A172 (cell line): ENCODE measurements around the gene B3GNT7. TPM values are rescaled to one million over a fixed set of nuclear protein-coding genes. Genes with fewer than 3 reads are reported as not detected.
"Not testable (repeated sequence)": the region's sequence is repeated elsewhere in the genome, so short reads cannot be mapped to it uniquely, and the experiment has no call there.

Experiments used
- DNase-seq: peaks from one replicate; pipeline ENCODE4 v3.0.0-alpha.2; 2015; ENCODE audit warnings: low spot score
- total RNA-seq: library from RNA; depleted of rRNA; stranded (reverse); fragments of >200 nt; shearing (Covaris generic); gene quantifications from 2 replicates; pipeline ENCODE4 v1.2.3, GENCODE V29; 2014; rRNA removed

The B3GNT7 gene
- total RNA-seq, 1 experiment from 2014 or later = not detected

DNA sequence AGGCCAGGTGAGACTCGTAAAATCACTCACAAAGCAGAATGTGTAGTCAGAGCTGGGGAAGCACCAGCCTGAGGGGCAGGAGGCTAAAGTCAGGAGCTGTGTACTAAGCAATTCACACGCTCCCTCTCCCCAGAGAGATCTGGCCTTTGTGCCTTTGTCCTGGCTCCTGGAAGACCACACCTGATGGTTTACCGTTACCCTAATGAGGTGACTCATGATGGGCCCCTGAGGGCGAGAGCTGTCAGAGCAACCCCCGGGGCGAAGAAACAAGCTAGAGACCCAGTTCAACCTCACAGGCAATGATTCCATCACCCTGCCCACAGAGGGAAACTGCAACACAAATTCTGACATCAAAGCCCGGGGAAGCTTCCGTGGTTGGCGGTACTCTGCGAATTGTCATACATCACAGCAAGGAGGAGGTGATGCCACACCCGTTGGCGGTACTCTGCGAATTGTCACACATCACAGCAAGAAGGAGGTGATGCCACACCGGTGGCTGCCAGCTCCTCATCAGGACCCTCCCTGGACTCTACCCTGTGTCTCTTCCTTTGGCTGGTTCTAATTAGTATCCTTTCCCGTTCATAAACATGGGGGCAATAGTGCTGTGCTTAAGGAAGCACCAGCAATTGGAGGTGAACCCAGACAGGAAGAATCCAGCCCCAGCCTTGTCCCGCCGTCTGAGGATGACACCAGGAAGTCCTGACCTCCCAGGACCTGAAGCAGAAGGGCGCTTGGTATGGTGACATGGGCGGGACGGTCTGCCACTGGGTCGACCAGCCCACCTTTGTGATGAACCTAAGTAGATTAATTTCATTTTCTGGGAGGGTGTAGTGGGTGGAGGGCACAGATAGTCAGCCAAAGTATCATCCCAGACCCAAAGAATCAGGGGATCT is 30.5 kb downstream of the B3GNT7 start:
- peak; percentile 47 for DNase-seq

DNA sequence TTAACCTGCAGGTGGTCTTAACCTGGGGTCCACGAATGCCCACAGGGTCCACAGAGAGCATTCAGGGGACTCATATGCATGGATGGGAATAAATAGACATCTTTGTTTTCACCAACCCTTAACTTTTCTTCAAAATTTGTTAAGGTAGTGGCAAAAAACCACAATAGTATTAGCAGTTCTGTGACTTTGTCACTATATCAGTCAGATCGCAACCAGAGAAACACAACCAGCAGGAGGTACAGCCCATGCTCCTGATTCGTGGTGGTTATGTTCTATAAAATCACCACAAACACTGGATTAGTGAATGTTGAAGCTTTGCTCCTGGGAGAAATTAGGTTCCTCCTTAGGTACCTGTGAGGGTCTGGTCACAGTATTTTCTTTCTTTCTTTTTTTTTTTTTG is 31.6 kb downstream of the B3GNT7 start:
- no peak for DNase-seq

DNA sequence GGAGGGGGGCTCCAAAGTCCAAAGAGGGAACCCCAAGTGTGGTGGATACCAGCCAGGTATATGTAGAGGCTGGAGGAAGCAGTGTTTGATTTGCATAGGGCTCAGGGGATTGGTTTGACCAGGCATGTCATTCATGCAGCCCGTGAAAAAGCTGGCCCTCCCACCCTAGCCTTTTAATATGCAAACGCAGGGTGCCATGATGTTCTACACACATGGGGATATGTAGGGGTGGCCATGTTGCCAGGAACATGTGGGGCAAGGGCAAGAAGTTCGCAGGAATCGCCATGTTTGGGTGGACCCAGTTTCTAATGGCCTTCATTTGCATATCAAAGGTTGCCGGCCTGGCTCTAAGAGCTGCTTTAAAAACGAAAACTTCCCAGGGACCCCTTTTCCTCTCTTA is 33.6 kb downstream of the B3GNT7 start:
- DNase-seq = no peak

DNA sequence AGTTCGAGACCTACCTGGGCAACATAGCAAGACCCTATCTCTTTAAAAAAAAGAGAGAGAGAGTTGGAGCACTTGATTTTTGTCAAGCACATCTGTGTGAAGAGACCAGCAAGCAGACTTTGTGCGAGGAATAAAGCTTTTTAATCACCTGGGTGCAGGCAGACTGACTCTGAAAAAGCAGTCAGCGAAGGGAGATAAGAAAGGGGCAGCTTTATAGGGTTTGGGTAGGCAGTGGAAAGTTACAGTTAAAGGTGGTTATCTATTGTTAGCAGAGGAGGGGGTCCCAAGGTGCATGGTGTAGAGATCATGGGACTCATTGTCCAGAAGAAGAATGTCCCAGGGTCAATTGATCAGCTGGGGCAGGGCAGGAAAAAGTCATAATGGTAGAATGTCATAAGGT is 34.4 kb downstream of the B3GNT7 start:
- DNase-seq = no peak

DNA sequence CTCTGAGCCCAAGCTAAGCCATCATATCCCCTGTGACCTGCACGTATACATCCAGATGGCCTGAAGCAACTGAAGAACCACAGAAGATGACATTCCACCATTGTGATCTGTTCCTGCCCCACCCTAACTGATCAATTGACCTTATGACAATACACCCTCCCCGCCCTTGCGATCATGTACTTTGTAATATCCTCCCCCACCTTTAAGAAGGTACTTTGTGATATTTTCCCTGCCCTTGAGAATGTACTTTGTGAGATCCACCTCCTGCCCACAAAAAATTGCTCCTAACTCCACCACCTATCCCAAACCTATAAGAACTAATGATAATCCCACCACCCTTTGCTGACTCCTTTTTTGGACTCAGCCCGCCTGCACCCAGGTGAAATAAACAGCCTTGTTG is 34.9 kb downstream of the B3GNT7 start:
- DNase-seq = not testable (repeated sequence)

DNA sequence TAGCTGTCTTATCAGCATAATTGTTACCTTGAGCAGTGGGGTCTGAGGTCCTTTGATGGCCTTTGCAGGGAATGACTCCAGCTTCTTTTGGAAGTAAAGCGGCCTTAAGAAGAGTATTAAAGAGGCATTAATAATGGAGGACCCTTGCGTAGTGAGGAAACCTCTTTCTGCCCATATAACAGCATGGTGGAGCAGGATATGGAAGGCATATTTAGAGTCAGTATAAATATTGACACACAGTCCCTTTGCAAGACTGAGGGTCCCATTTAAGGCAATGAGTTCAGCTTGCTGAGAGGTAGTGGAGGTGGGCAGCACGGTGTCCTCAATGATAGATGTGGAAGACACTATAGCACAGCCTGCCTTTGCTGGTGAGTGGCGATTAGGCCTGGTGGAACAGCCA is 36.1 kb downstream of the B3GNT7 start:
- no peak for DNase-seq

DNA sequence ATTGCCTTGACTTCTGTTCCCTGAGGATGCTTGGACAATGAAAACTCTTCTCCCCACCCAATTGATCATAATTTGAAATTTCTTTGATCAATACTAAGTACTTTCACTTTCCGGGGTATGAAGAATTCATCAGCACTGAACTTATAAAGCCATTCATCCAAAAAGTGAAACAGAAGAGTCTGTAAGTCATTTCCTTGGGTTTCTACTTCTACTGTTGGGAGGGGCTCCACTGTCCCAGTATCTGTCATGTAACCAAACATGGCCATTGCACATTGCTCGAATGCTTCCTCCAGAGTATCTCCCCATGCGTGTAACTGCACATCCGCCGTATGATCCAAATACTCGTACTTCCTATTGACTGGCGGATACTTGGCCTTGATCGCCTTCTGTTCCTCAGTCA is 38.5 kb downstream of the B3GNT7 start:
- no peak for DNase-seq

DNA sequence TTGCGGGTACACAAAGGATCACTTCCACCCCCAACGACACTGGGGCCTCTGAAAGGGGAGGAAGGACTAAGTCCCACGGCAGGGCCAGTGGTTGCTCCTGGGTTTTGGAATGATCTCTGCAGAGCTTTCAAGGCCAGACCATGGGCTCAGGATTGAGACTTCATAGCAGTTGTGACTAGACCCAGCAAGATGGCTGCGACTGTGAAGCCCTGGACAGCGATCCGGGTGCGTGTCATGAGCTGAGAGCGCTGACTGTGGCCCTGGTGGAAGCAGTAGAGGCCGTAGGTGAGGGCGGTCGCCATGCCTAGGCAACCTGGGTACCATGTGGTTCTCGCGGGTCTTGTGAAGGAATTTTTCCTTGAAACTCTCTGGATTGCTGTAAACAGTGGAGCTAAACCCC is 41.4 kb downstream of the B3GNT7 start:
- no peak for DNase-seq

DNA sequence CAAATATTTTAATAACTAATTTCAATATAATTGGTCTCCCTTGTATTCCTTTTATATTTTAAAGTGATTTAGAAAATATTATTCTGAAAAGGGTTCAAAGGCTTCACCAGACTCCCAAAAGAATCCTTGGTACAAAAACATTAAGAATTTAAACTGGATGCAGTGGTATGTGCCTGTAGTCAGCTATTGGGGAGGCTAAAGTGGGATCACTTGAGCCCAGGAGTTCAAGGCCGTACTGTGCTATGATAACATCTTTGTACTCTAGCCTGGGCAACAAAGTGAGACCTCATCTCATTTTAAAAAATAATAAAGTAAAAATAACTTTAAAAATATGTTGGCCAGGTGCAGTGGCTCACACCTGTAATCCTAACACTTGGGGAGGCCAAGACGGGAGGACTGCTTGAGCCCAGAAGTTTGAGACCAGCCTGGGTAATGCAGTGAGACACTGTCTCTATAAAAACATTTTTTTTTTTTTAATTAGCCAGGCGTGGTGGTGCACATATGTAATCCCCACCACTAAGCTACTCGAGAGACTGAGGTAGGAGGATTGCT is 54.1 kb downstream of the B3GNT7 start:
- DNase-seq = no peak

DNA sequence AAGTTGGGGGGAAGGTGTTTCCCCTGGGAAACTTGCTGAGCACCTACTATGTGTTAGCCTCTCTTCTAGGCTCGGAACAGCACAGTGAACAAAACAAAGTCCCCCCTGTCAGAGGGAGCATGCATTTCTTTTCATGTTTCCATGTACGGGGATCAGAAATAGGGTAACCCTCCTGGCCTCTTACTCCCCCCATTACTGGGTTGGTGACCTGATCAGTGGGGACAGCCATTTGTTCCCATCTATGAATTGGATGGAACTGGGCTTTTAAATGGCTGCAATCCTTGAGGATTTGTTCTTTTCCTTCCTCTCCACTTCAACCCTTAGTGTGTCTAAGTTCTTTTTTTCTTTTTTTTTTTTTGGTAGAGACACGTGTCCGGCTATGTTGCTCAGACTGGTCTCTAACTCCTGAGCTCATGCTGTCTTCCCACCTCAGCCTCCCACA is 55.1 kb downstream of the B3GNT7 start:
- no peak for DNase-seq

Other genes with a start within 250 kb of the B3GNT7 start
- 56.5 and 69.8 TPM in 2 replicates for gene ARMC9, start 197.1 kb upstream of the B3GNT7 start, total RNA-seq
- 217 and 344 TPM in 2 replicates for gene NCL, start 68.8 kb downstream of the B3GNT7 start, total RNA-seq
- not detected in 2 replicates for gene NMUR1, start 134.7 kb downstream of the B3GNT7 start, total RNA-seq
- gene TEX44, start 197.2 kb downstream of the B3GNT7 start, total RNA-seq = not detected in 2 replicates